Esophagus squamous epithelium (tissue), 5 donors: ENCODE data around the gene CEMP1. TPM values are rescaled to one million over a fixed set of nuclear protein-coding genes. Genes with fewer than 3 reads are reported as not detected.

Experiments
- DNase-seq: peaks from one replicate; lab custom pipeline; 2025; lab: John Stamatoyannopoulos, UW
- H3K27ac ChIP-seq, 4 donors: fragments of 200-600 bp; sonication (generic); one replicate each; pipeline ENCODE4 v1.5.1; 2016 to 2019; ENCODE audit warnings: mild to moderate bottlenecking in 1 of 4
- H3K27me3 ChIP-seq, 4 donors: fragments of 200-600 bp; sonication (generic); 1 replicate in 3 of 4; 2 replicates in 1 of 4; pipeline versions ENCODE4 v1.5.1 to v1.6.0; 2017 to 2021; ENCODE audit warnings: antibody characterized with exemption in 1 of 4
- H3K36me3 ChIP-seq, 3 donors: fragments of 200-600 bp; sonication (generic); one replicate each; pipeline ENCODE4 v1.5.1; 2016 to 2019
- H3K4me1 ChIP-seq, 3 donors: fragments of 200-600 bp; sonication (generic); one replicate each; pipeline ENCODE4 v1.5.1; 2017 to 2019
- H3K4me3 ChIP-seq, 4 donors: fragments of 200-600 bp; sonication (generic); 1 replicate in 3 of 4; 2 replicates in 1 of 4; pipeline ENCODE4 v1.5.1; 2016 to 2019; ENCODE audit warnings: mild to moderate bottlenecking in 2 of 4, moderate library complexity in 1 of 4
- H3K9me3 ChIP-seq, 3 donors: fragments of 200-600 bp; sonication (generic); one replicate each; pipeline ENCODE4 v1.5.1; 2016 to 2019
- POLR2A ChIP-seq, 4 donors: fragments of 450-650 bp; IDR thresholded peaks; one replicate each; pipeline ENCODE4 v1.6.1; 2017; ENCODE audit warnings: antibody characterized with exemption in 4 of 4, mild to moderate bottlenecking in 4 of 4, moderate library complexity in 3 of 4
- WGBS, 2 donors: methylation state at CpG; one replicate each; pipeline ENCODE4 v1.1.5; 2018; 5-methylcytosine and 5-hydroxymethylcytosine counted together
- intact Hi-C: fragments of 100-400 bp; cut with DNase I; formaldehyde crosslinking; loops from one replicate; pipeline ENCODE4 v1.15.0; 2022
- total RNA-seq, 4 donors: library from RNA; depleted of rRNA; stranded (reverse); fragments of >200 nt; gene quantifications; one replicate each; pipeline ENCODE4 v1.1.0, GENCODE V29; 2016
- TF ChIP-seq, protein P1 (sequence below), 6 experiments: fragments of 450-650 bp in 4 of 6; fragments of 200-600 bp in 2 of 6; sonication (generic) in 2 of 6; IDR thresholded peaks; one replicate each; pipeline ENCODE4 v1.5.1; 2016 to 2019; ENCODE audit warnings: antibody characterized with exemption in 6 of 6, mild to moderate bottlenecking in 4 of 6, moderate library complexity in 4 of 6
- donor health status: DM: yes; HTN: yes; CAD: no.

CEMP1 gene
- total RNA-seq, 4 donors from 2014 or later: 0.76 TPM; not detected in 3

DNA sequence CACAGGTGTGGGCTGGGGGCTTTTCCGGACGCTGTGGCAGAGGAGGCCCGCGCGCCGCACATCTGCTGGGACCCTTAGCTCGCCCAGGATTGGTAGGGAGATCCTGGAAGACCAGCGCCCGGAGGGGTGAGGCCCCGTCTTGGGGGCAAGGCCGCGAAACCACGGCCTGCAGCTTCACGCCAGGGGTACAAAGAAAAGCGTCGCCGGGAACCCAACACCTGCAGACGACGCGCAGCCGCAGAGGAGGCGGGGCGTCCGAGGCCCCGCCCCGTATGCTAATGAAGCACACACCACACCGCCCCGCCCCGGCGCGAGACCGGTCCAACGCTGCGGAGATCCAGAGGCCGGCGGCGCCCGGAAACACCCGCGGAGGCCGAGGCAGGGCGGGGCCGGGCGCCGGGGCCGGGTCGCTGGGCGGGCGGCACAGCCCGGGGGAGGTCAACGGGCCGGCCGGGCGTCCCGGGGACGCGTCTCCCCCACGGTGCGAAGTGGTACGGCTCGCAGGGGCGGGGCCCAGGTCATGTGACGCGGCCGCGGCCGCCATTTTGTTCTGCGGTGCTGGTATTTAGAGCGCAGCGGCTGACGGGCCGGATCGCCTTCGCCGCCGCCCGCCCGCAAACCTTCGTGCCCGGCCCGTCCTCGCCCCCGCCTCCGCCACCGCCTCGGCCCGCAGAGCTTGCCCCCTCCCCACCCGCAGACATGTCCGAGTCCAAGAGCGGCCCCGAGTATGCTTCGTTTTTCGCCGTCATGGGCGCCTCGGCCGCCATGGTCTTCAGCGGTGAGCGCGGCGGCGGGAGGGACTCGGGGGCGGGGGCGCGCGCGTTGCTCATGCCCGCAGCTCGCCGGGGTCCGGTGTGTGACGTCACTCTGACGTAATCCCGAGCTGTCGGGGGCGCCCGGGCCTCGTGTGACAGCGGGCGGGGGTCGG lies 17.5 kb downstream of the CEMP1 start, which contains the start of gene ATP6V0C:
TSS of gene ATP6V0C (plus strand) at position 548 of the 928 bp plus-strand sequence. CDS start at position 700, 152 bp downstream.
- Histone ChIP-seq H3K27me3 (no peaks in the 10 kb centered on the region), H3K4me3 (peak within 1 kb of the TSS; percentile 89 to 94 (median 91)), H3K36me3 (peaks cover 0 to 11% (median 0%) of the 10 kb centered on the region in 3 donors), H3K27ac (peak within 1 kb of the TSS; percentile 97 to 100 (median 98)), H3K9me3 (no peaks in the 10 kb centered on the region), H3K4me1 (peaks cover 46 to 65% (median 48%) of the 10 kb centered on the region in 3 donors)
- peak in 3 of 4 donors; percentile 68 to 95 (median 90) for TF ChIP-seq POLR2A (IDR thresholded peaks at IDR 0.05)
- TF ChIP-seq, protein P1, sequence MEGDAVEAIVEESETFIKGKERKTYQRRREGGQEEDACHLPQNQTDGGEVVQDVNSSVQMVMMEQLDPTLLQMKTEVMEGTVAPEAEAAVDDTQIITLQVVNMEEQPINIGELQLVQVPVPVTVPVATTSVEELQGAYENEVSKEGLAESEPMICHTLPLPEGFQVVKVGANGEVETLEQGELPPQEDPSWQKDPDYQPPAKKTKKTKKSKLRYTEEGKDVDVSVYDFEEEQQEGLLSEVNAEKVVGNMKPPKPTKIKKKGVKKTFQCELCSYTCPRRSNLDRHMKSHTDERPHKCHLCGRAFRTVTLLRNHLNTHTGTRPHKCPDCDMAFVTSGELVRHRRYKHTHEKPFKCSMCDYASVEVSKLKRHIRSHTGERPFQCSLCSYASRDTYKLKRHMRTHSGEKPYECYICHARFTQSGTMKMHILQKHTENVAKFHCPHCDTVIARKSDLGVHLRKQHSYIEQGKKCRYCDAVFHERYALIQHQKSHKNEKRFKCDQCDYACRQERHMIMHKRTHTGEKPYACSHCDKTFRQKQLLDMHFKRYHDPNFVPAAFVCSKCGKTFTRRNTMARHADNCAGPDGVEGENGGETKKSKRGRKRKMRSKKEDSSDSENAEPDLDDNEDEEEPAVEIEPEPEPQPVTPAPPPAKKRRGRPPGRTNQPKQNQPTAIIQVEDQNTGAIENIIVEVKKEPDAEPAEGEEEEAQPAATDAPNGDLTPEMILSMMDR (IDR thresholded peaks at IDR 0.05): peak in 1 of 6 experiments; percentile 13
- WGBS, 2 donors: 0% methylated on average over 15 to 19 of the region's 122 CpGs
- peak; percentile 77 for DNase-seq
- intact Hi-C loops: no loop called here

DNA sequence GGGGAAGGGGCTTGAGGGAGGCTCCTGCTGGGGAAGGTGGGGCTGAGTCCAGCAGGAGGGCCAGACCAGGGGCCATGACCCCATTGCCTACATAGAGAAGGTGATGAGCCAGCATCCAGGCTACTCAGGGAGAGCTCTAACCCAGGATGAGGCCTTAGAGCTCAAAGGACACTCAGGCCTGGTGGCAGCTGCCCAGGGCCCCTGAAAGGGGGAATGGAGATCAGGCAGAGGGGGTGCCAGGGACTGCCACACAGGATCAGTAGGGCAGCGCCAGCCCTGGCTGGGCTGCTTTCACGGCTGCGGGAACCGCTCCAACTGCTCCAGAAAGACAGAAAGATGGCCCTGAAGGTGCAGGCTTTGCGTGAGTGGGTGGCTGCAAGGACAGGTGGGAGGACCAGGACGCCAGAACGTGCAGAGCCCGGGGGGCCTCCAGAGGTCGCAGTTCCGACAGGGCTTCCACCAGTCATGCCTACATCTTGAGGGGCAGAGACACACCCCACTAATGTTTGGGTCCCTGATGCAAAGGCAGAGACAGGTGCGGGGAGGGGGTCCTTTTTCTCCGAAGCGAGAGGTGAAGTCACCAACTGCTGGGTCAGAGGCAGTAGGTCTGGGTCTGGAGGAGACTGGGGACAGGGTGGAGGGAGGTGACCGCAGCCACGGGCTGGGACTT lies 18.3 kb downstream of the CEMP1 start:
- no peaks in the 10 kb centered on the region for H3K9me3 ChIP-seq
- WGBS, 2 donors: 40 to 56% methylated on average over 5 to 14 of the region's 15 CpGs
- peaks cover 38 to 61% (median 40%) of the 10 kb centered on the region in 3 donors for H3K4me1 ChIP-seq
- no peak for DNase-seq
- H3K27me3 ChIP-seq: no peaks in the 10 kb centered on the region
- TF ChIP-seq, protein P1 (IDR thresholded peaks at IDR 0.05): no peak
- no peak for TF ChIP-seq POLR2A (IDR thresholded peaks at IDR 0.05)
- H3K27ac ChIP-seq: peak overlapping the region; percentile 97 to 100 (median 98)
- H3K36me3 ChIP-seq: peaks cover 0 to 5% (median 0%) of the 10 kb centered on the region in 3 donors
- peak overlapping the region; percentile 89 to 94 (median 91) for H3K4me3 ChIP-seq
- intact Hi-C loops: no loop called here

DNA sequence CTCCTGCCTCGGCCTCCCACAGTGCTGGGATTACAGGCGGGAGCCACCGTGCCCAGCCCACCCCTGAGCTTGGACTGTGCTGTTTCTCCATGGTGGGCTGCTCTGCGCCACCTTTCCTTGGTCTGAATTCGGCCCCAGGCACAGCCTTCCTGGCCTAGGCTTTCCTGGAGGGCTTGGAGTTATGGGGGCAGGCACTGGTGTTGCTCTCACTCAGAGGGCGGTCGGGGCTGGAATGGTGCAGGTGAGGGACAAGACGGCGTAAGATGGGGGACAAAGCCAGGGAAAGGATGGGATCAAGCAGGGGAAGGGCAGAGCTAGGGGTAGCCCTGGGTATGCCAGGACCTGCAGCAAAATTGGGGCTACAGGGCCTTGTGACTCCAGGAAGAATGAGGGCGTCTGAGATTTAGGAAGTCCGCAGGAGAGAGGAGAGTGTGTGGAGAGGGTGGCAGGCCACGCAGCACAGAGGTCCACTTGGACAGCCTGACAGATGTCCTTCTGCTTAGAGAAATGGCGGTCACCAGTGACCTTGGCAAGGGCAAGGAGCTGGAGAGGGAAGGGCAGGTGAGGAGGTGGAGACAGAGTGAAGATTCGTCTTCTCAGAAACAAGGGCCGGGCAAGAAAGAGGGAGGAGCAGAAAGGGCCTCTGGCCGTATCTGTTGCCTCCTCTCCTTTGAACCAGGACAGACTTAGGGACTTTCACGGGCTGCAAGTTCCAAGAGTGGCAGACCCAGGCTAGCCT lies 19.0 kb downstream of the CEMP1 start:
- Histone ChIP-seq H3K9me3 (no peaks in the 10 kb centered on the region), H3K27me3 (no peaks in the 10 kb centered on the region), H3K36me3 (peaks cover 0 to 5% (median 0%) of the 10 kb centered on the region in 3 donors), H3K4me3 (no peak overlapping the region), H3K27ac (peak overlapping the region in 2 of 4 donors; percentile 99 to 100), H3K4me1 (peaks cover 31 to 54% (median 33%) of the 10 kb centered on the region in 3 donors)
- DNase-seq: no peak
- TF ChIP-seq, protein P1 (IDR thresholded peaks at IDR 0.05): no peak
- no peak for TF ChIP-seq POLR2A (IDR thresholded peaks at IDR 0.05)
- WGBS, 2 donors: 81 to 83% methylated on average over 8 to 10 of the region's 17 CpGs
- intact Hi-C loops: no loop called here

DNA sequence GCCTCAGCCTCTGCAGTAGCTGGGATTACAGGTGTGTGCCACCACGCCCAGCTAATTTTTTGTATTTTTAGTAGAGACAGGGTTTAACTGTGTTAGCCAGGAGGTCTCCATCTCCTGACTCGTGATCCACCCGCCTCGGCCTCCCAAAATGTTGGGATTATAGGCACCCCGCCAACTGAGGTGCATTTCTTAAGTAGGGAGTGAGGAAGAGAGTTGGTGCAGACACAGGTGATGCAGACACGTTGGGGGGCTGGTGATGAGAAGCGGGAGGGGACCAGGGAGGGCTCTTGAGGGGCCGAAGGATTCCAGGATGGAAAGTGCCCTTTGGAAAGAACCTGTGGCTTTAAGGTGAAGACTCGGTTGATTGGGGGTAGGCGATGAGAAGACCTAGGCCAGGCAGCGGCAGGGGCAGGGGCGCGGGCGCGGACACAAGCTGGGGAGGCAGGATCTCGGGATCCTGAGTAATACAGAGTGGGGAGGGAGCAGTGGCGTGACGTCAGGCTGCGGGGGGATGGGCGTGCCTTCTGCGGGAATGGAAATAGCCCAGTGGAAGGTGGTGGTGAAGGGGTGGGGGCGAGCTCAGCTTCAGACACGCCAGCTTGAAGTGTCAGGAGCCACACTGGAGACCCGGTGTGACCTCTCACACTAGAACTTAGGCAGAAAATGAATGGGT lies 19.9 kb downstream of the CEMP1 start:
- Histone ChIP-seq H3K4me3 (no peak overlapping the region), H3K27me3 (no peaks in the 10 kb centered on the region), H3K9me3 (no peaks in the 10 kb centered on the region), H3K4me1 (peaks cover 22 to 45% (median 24%) of the 10 kb centered on the region in 3 donors), H3K36me3 (no peaks in the 10 kb centered on the region), H3K27ac (no peak overlapping the region)
- TF ChIP-seq, protein P1 (IDR thresholded peaks at IDR 0.05): no peak
- TF ChIP-seq POLR2A (IDR thresholded peaks at IDR 0.05): no peak
- no peak for DNase-seq
- intact Hi-C loops: no loop called here
- WGBS, 2 donors: 39 to 51% methylated on average over 15 to 23 of the region's 24 CpGs
